Measurements from ENCODE around the gene MSI2.

MSI2 gene

GRCh38 chr17:57459286-57459915 lies 203.1 kb downstream of the MSI2 start:
- TF ChIP-seq CTCF (conservative IDR thresholded peaks at IDR 0.05; ENCODE audit: low read depth), result no peak
- CTCF ChIA-PET, result no interaction called here
- DNase-seq (ENCODE audit: low spot score), result no peak
- H3K27ac ChIP-seq, result no peak overlapping the region
- POLR2A ChIA-PET (ENCODE audit: low non-redundant PET), result no interaction called here

GRCh38 chr17:57461082-57461481 lies 204.8 kb downstream of the MSI2 start:
- no peak overlapping the region for H3K27ac ChIP-seq
- POLR2A ChIA-PET (ENCODE audit: low non-redundant PET), result no interaction called here

GRCh38 chr17:57462007-57462579 lies 205.8 kb downstream of the MSI2 start:
- TF ChIP-seq CTCF (conservative IDR thresholded peaks at IDR 0.05; ENCODE audit: low read depth), result no peak
- POLR2A ChIA-PET (ENCODE audit: low non-redundant PET), result no interaction called here
- CTCF ChIA-PET, result no interaction called here
- no peak for DNase-seq (ENCODE audit: low spot score)
- no peak overlapping the region for H3K27ac ChIP-seq

More at GRCh38 chr17:57461082-57461481, 204.8 kb downstream of the MSI2 start:
- DNase-seq (ENCODE audit: low spot score), result no peak
- CTCF ChIA-PET, result no interaction called here
- no peak for TF ChIP-seq CTCF (conservative IDR thresholded peaks at IDR 0.05; ENCODE audit: low read depth)

GRCh38 chr17:57463103-57463885 lies 207.0 kb downstream of the MSI2 start:
- CTCF ChIA-PET, result no interaction called here
- DNase-seq (ENCODE audit: low spot score), result no peak
- H3K27ac ChIP-seq, result no peak overlapping the region
- TF ChIP-seq CTCF (conservative IDR thresholded peaks at IDR 0.05; ENCODE audit: low read depth), result no peak
- POLR2A ChIA-PET (ENCODE audit: low non-redundant PET), result no interaction called here

- TF ChIP-seq CTCF (conservative IDR thresholded peaks at IDR 0.05; ENCODE audit: low read depth), result no peak
- no peak overlapping the region for H3K27ac ChIP-seq
- POLR2A ChIA-PET (ENCODE audit: low non-redundant PET), result no interaction called here
- no peak for DNase-seq (ENCODE audit: low spot score)
- CTCF ChIA-PET, result no interaction called here
Observed at GRCh38 chr17:57464191-57464864, 208.0 kb downstream of the MSI2 start.

- ChIA-PET CTCF (interaction anchor here (1.0 kb wide), 1 partner anchor 223 kb away, joined by 5 read pairs; no protein-coding TSS in a partner anchor), POLR2A (ENCODE audit: low non-redundant PET) (no interaction called here)
- no peak for TF ChIP-seq CTCF (conservative IDR thresholded peaks at IDR 0.05; ENCODE audit: low read depth)
- no peak for DNase-seq (ENCODE audit: low spot score)
- H3K27ac ChIP-seq, result no peak overlapping the region
Observed at GRCh38 chr17:57465610-57466009, 209.3 kb downstream of the MSI2 start.
